GM12878 (cell line): Measurements from ENCODE around the gene ATP1B2.

Experiments used
- JUND ChIP-seq: IDR thresholded peaks from 2 replicates; pipeline ENCODE4 v1.6.1; 2012; ENCODE audit warnings: low read depth, mild to moderate bottlenecking, low read length, improper control_type of control experiment, moderate library complexity
- PKNOX1 ChIP-seq: fragments of 450-650 bp; IDR thresholded peaks from 2 replicates; pipeline ENCODE4 v1.6.1; 2016; ENCODE audit warnings: mild to moderate bottlenecking
- ZBTB40 ChIP-seq: fragments of 450-650 bp; IDR thresholded peaks from 2 replicates; pipeline ENCODE4 v1.6.1; 2016; ENCODE audit warnings: mild to moderate bottlenecking, moderate library complexity, borderline replicate concordance

- TF ChIP-seq JUND (no peak), PKNOX1 (no peak), ZBTB40 (no peak)
These were observed 1.9 kb downstream of the ATP1B2 start for GRCh38 chr17:7652388-7653356.
